Spinal cord (tissue), 4 donors: ENCODE results near the gene MSH2. TPM values are rescaled to one million over a fixed set of nuclear protein-coding genes. Genes with fewer than 3 reads are reported as not detected.

ENCODE experiments used
- polyA plus RNA-seq, 2 donors: library from polyadenylated mRNA; unstranded; fragments of 120-200 nt; gene quantifications; one replicate each; pipeline ENCODE4 v1.2.1, GENCODE V29; 2013; ENCODE audit not compliant: insufficient read length in 2 of 2
- small RNA-seq: library from RNA; depleted of rRNA; stranded (forward); fragments of <200 nt; gene quantifications from one replicate; pipeline ENCODE3, GENCODE V24; 2014; ENCODE audit warnings: low replicate concordance
- total RNA-seq, 2 donors: library from RNA; depleted of rRNA in 1 of 2; stranded (reverse); fragments of 120-200 nt in 1 of 2; fragments of >200 nt in 1 of 2; gene quantifications; one replicate each; pipeline versions ENCODE4 v1.2.3 to v1.2.4, GENCODE V29; 2013 to 2014

The MSH2 gene
- total and polyA plus RNA-seq, 4 donors = 35.0 to 73.4 (median 47.2) TPM

Small RNAs within 50 kb of the gene (small RNA-seq; reads per million reads assigned to genes)
- gene MIR559 (not detected), gene RF00017 (not detected), gene RN7SKP119 (0.08 reads per million)

Other genes starting within 250 kb of the MSH2 start
- gene STPG4, start 247.8 kb upstream of the MSH2 start, total RNA-seq = under 1 TPM in 1 of 2 donors, not detected in 1; 0.44 TPM
- under 1 TPM; 0.35 to 0.74 TPM for gene STPG4, start 247.8 kb upstream of the MSH2 start, polyA plus RNA-seq
- 1,000 to 10,000 TPM in 1 of 2 donors, 100 to 1,000 TPM in 1; 916 to 1,199 TPM for gene CALM2, start 226.6 kb upstream of the MSH2 start, total RNA-seq
- gene CALM2, start 226.6 kb upstream of the MSH2 start, polyA plus RNA-seq = 1,000 to 10,000 TPM; 2,130 to 2,179 TPM
- gene EPCAM, start 33.8 kb upstream of the MSH2 start, total RNA-seq = 10 to 100 TPM in 1 of 2 donors, 1 to 10 TPM in 1; 5.0 to 12.6 TPM
- 10 to 100 TPM; 23.2 to 26.1 TPM for gene EPCAM, start 33.8 kb upstream of the MSH2 start, polyA plus RNA-seq
- gene KCNK12, start 167.8 kb downstream of the MSH2 start, total RNA-seq = 1 to 10 TPM; 1.3 to 3.4 TPM
- 1 to 10 TPM; 5.7 to 6.6 TPM for gene KCNK12, start 167.8 kb downstream of the MSH2 start, polyA plus RNA-seq